ENCODE results near the gene TRIP10. TPM values are rescaled to one million over a fixed set of nuclear protein-coding genes. Genes with fewer than 3 reads are reported as not detected.

Gene TRIP10
- total RNA-seq, 4 donors from 2014 or later = 48.9 to 65.8 (median 58.8) TPM

DNA sequence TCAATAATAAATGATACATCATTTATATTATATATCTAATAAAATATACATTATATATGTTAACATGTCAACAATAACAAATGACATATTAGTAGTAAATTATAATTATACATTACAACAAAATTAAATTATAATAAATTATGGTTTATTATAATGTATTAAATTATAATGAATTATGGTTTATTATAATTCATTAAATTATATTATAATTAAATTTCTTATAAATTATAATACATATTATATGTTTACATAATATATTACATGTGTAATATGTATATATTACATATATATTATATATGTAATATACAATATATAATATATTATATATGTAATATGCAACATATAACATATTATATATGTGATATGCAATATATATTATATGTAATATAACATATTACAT lies 39.5 kb upstream of the TRIP10 start:
- TF ChIP-seq, protein P1, sequence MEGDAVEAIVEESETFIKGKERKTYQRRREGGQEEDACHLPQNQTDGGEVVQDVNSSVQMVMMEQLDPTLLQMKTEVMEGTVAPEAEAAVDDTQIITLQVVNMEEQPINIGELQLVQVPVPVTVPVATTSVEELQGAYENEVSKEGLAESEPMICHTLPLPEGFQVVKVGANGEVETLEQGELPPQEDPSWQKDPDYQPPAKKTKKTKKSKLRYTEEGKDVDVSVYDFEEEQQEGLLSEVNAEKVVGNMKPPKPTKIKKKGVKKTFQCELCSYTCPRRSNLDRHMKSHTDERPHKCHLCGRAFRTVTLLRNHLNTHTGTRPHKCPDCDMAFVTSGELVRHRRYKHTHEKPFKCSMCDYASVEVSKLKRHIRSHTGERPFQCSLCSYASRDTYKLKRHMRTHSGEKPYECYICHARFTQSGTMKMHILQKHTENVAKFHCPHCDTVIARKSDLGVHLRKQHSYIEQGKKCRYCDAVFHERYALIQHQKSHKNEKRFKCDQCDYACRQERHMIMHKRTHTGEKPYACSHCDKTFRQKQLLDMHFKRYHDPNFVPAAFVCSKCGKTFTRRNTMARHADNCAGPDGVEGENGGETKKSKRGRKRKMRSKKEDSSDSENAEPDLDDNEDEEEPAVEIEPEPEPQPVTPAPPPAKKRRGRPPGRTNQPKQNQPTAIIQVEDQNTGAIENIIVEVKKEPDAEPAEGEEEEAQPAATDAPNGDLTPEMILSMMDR (IDR thresholded peaks at IDR 0.05) = no peak
- TF ChIP-seq POLR2A (IDR thresholded peaks at IDR 0.05) = no peak
- intact Hi-C loops (cut with DNase I) = no loop called here
- Histone ChIP-seq H3K27ac (no peak overlapping the region), H3K9me3 (no peaks in the 10 kb centered on the region), H3K4me1 (no peaks in the 10 kb centered on the region), H3K36me3 (no peaks in the 10 kb centered on the region), H3K27me3 (no peaks in the 10 kb centered on the region), H3K4me3 (replicated peaks in 1 of 3) (no peak overlapping the region)
- DNase-seq = no peak

DNA sequence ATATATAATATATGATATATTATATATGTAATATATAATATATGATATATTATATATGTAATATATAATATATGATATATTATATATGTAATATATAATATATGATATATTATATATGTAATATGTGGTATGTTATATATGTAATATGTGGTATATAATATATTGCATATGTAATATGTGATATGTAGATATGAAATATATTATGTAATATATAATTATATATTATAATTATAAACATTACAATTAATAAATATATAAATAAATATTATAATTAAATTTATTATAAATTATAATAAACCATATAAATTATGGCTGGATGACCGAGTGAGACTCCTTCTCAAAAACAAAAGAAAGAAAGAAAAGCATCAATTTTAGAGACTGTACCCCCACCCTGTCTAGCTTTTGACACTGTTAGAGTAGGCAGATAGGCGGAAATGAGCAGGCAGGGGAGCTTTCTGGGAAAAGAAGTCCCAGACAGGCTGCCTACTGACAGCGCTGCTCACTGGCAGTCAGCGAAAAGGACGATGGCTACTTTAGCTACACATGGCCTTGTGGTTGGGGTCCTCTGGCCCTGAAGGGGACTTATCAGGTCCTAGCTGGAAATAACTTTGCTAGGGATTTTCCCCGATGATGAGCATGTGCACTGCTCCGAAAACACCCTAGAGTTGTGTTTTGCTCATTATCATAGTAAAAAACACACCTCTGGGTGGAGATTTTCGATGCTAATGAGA lies 38.7 kb upstream of the TRIP10 start:
- intact Hi-C loops (cut with DNase I) = no loop called here
- H3K4me1 ChIP-seq = no peaks in the 10 kb centered on the region
- H3K36me3 ChIP-seq = no peaks in the 10 kb centered on the region
- no peak overlapping the region for H3K27ac ChIP-seq
- DNase-seq = no peak
- no peaks in the 10 kb centered on the region for H3K9me3 ChIP-seq
- H3K4me3 ChIP-seq (replicated peaks in 1 of 3) = no peak overlapping the region
- 90 to 91% methylated on average over 8 of the region's 8 CpGs for WGBS, 2 donors
- H3K27me3 ChIP-seq = no peaks in the 10 kb centered on the region
- no peak for TF ChIP-seq POLR2A (IDR thresholded peaks at IDR 0.05)
- TF ChIP-seq, protein P1 (IDR thresholded peaks at IDR 0.05) = no peak

DNA sequence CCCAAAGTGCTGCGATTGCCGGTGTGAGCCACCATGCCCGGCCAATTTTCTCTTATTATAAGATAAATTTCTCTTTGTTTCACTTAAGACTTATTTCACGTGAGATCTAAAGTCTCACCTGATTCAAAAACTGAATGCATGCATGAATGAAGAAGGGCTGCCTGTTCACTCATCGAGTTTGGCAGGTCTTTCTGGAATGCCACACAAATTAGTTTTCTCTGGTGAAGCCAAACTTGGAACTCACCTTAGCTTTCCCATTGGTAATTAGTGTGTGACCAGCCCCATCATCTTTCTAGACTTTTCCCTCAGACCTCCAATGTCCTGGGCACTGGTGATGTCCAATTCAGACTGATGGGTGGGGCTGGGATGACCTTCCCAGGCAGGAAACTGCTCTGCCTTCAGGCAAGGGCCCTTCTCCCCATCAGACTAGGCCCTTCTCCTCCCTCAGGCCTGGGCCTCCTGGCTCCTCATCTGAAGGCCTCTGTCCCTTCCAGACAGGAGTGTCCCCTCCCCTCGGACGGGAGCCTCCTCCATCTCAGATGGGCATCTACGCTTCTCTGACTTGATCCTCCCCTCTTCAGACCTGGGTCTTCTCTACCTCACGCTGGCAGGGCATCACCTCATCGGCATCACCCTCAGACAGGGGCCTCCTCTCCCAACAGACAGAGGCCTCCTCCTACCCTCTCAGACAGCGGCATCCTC lies 33.4 kb upstream of the TRIP10 start:
- whole genome bisulfite sequencing, 2 donors = 78 to 82% methylated on average over 11 of the region's 11 CpGs

DNA sequence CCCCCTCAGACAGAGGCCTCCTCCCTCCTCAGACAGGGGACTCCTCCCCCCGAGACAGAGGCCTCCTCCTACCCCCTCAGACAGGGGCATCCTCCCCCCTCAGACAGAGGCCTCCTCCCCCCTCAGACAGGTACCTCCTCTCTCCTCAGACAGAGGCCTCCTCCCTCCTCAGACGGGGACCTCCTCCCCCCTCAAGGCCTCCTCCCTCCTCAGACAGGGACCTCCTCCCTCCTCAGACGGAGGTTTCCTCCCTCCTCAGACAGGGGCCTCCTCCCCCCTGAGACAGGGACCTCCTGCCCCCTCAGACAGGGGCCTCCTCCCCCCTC lies 32.9 kb upstream of the TRIP10 start:
- H3K27me3 ChIP-seq = no peaks in the 10 kb centered on the region
- 42 to 74% methylated on average over 3 of the region's 3 CpGs for WGBS, 2 donors
- H3K4me3 ChIP-seq (replicated peaks in 1 of 3) = no peak overlapping the region
- DNase-seq = no peak
- TF ChIP-seq, protein P1 (IDR thresholded peaks at IDR 0.05) = no peak
- TF ChIP-seq POLR2A (IDR thresholded peaks at IDR 0.05) = no peak
- no peak overlapping the region for H3K27ac ChIP-seq
- no peaks in the 10 kb centered on the region for H3K36me3 ChIP-seq
- H3K9me3 ChIP-seq = no peaks in the 10 kb centered on the region
- H3K4me1 ChIP-seq = no peaks in the 10 kb centered on the region
- intact Hi-C loops (cut with DNase I) = no loop called here

More for the DNA sequence above, 33.4 kb upstream of the TRIP10 start:
- no peaks in the 10 kb centered on the region for H3K4me1 ChIP-seq
- H3K27ac ChIP-seq = no peak overlapping the region
- DNase-seq = peak in 1 of 2 donors; percentile 20
- H3K36me3 ChIP-seq = no peaks in the 10 kb centered on the region
- intact Hi-C loops (cut with DNase I) = no loop called here
- H3K27me3 ChIP-seq = no peaks in the 10 kb centered on the region
- H3K4me3 ChIP-seq (replicated peaks in 1 of 3) = no peak overlapping the region
- H3K9me3 ChIP-seq = no peaks in the 10 kb centered on the region
- TF ChIP-seq, protein P1 (IDR thresholded peaks at IDR 0.05) = no peak
- TF ChIP-seq POLR2A (IDR thresholded peaks at IDR 0.05) = no peak

DNA sequence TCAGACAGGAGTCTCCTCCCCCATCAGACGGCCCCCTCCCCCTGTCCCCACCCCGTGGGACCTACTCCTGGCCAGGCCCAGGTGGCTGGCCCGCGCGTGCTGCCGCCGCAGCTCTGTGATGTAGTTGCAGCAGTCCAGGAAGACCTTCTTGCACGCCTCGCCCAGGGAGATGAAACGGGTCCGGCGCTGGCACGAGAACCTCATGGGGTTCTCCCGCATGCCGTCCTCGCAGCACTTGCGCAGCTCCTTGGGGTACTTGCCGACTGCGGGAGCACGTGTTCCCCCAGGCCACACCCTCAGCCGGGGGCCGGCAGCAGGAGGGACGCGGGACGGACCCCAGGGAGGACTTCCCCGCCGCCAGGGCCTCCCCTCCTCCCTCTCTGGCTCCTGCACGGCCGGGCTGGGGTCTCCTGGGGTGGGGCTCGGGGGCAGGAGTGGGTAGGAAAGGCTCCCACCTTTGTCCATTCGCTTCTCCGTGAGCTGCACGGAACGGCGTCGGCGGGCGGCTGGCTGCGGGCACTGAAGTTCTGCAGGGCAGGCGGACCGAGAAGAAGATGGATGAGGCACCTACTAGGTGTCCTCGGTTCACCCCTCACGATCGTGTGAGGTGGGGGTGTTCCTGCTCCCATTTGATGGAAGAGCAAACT lies 32.3 kb upstream of the TRIP10 start:
- TF ChIP-seq, protein P1 (IDR thresholded peaks at IDR 0.05) = no peak
- no peak for TF ChIP-seq POLR2A (IDR thresholded peaks at IDR 0.05)
- H3K36me3 ChIP-seq = no peaks in the 10 kb centered on the region
- 81 to 88% methylated on average over 19 to 30 of the region's 44 CpGs for WGBS, 2 donors
- H3K4me3 ChIP-seq (replicated peaks in 1 of 3) = no peak overlapping the region
- intact Hi-C loops (cut with DNase I) = no loop called here
- H3K27ac ChIP-seq = no peak overlapping the region
- no peaks in the 10 kb centered on the region for H3K9me3 ChIP-seq
- H3K27me3 ChIP-seq = no peaks in the 10 kb centered on the region
- no peaks in the 10 kb centered on the region for H3K4me1 ChIP-seq
- DNase-seq = no peak

Measured in thyroid gland (tissue), 4 donors.